Retinal pigment epithelial cell (primary cell): ENCODE measurements around the gene MIOX.

Source experiments
- DNase-seq: peaks from one replicate; pipeline ENCODE4 v3.0.0-alpha.2; 2010; ENCODE audit warnings: low read depth
- H3K4me3 ChIP-seq: 2 replicates; pipeline ENCODE4 v1.5.1; 2011; ENCODE audit warnings: mild to moderate bottlenecking, low read length, control low read depth, moderate library complexity
- CTCF ChIP-seq: conservative IDR thresholded peaks from 2 replicates; pipeline ENCODE4 v1.5.1; 2011; ENCODE audit warnings: low read depth, low read length, control low read depth, inconsistent platforms

Gene MIOX

GRCh38 chr22:50525104-50525857 lies 38.6 kb downstream of the MIOX start, which contains the start of gene SCO2:
Gene SCO2, minus strand, starts transcription at chr22:50525598. Its CDS starts 1,187 bp downstream, at chr22:50524411.
- peak; percentile 85 for DNase-seq
- peak within 1 kb of the TSS; percentile 63 for H3K4me3 ChIP-seq
- TF ChIP-seq CTCF: peak; percentile 54

- H3K4me3 ChIP-seq: peak overlapping the region; percentile 63
- no peak for TF ChIP-seq CTCF
- DNase-seq: no peak
Observed at GRCh38 chr22:50525858-50526107, 39.1 kb downstream of the MIOX start.

GRCh38 chr22:50526108-50526833 lies 39.6 kb downstream of the MIOX start:
- H3K4me3 ChIP-seq: peak overlapping the region; percentile 63
- no peak for DNase-seq
- TF ChIP-seq CTCF: peak; percentile 37

- TF ChIP-seq CTCF: no peak
- peak overlapping the region; percentile 32 for H3K4me3 ChIP-seq
- DNase-seq: no peak
Observed at GRCh38 chr22:50526834-50527801, 40.5 kb downstream of the MIOX start.

- TF ChIP-seq CTCF: no peak
- no peak overlapping the region for H3K4me3 ChIP-seq
- DNase-seq: no peak
Observed at GRCh38 chr22:50527921-50528681, 41.4 kb downstream of the MIOX start.

GRCh38 chr22:50528682-50529415 lies 42.2 kb downstream of the MIOX start:
- DNase-seq: no peak

More at GRCh38 chr22:50528682-50529415, 42.2 kb downstream of the MIOX start:
- TF ChIP-seq CTCF: no peak
- no peak overlapping the region for H3K4me3 ChIP-seq
